ENCODE data around the gene BCAS4. TPM values are rescaled to one million over a fixed set of nuclear protein-coding genes. Genes with fewer than 3 reads are reported as not detected.
A peak's percentile ranks its signal among the peaks of the same experiment; 100 is the strongest.

Gene BCAS4
- total RNA-seq, 1 experiment from 2014 or later: 17.6 TPM

DNA sequence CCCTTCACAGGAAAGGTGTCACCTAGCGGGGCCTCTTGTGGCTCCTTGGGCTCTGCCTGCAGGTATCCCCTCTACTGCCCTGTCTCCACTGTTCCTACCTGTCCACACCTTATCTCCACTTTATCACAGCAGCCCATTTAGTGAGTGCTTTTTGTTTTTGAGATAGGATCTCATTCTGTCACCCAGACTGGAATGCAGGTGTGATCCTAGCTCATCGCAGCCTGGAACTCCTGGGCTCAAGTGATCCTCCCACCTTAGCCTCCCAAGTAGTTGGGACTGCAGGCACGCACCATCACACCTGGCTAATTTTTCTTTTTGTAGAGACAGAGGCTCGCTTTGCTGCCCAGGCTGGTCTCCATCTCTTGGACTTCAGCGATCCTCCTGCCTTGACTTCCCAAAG, 48.0 kb downstream of the BCAS4 start:
- no peaks in the 10 kb centered on the region for H3K27me3 ChIP-seq (ENCODE audit: control insufficient read depth, insufficient read depth, low read length)
- H3K4me3 ChIP-seq (ENCODE audit: insufficient read depth, low read depth, low read length): no peak overlapping the region
- peak; percentile 16 for DNase-seq
- peaks cover 2% of the 10 kb centered on the region for H3K36me3 ChIP-seq (replicated peaks; ENCODE audit: control insufficient read depth, insufficient read depth, low read length)

DNA sequence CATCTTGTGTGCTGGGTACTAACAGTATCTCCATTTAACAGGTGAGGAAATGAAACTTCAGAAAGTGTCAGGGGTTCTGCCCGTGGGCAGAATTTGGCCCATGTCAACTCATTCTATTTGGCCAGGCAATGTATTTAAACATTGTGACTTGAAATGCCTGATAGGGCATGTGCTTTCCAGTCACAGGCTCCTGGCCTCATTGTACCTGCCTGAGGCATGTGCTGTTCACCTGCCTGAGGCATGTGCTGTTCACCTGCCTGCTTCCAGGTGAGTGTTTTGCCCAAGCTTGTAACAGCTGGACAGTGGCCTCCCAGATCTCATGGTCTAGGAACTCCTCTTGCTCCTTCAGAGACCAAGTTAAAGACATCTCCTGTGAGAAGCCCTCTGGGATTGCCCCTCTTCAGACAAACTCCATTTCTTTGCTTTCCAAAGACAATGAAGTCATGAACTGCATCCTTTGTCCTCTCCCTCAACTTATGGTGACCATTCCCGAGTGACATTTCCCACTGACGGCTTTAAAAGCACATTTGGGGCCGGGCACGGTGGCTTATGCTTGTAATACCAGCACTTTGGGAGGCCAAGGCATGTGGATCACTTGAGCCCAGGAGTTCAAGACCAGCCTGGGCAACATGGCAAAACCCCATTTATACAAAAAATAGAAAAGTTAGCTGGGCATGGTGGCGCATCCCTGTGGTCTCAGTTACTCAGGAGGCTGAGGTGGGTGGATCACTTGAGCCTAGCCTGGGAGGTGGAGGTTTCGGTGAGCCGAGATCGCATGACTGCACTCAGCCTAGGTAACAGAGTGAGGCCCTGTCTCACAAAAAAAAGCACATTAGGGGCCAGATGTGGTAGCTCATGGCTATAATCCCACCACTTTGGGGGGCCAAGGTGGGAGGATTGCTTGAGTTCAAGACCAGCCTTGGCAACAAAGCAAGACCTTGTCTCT, 48.7 kb downstream of the BCAS4 start:
- H3K27me3 ChIP-seq (ENCODE audit: control insufficient read depth, insufficient read depth, low read length): no peaks in the 10 kb centered on the region
- no peak for DNase-seq
- peaks cover 2% of the 10 kb centered on the region for H3K36me3 ChIP-seq (replicated peaks; ENCODE audit: control insufficient read depth, insufficient read depth, low read length)
- no peak overlapping the region for H3K4me3 ChIP-seq (ENCODE audit: insufficient read depth, low read depth, low read length)

DNA sequence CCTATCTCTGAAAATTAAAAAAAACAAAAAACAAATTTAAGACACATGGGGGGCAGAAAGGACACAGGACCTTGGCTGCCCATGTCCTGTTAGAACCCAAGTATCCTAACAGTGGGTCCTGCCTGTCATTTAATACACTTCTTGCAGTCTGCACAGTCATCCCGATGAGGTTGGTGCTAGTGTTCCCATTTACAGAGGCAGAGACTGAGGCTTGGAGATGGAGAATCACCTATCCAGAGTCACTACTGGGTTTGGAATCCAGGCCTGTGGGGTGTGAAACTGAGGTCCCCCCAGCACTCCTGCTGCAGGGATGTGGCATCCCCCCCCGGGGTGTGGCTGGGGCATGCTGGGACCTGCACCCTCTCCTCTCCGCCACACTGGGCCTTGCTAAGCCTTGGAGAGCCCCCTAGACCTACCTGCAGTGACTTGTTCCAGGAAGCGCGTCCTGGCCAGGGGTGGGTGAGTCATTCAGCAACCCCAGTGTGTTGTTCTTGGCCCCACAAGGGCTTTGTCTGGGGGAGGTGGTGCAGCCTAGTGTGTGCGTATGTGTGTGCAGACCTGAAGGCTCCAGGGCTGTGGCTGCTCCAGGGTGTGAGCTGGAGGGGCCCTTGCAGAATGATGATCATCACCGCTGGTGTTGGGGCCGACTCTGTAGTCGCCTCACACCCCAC, 49.7 kb downstream of the BCAS4 start:
- no peak for DNase-seq
- peaks cover 2% of the 10 kb centered on the region for H3K36me3 ChIP-seq (replicated peaks; ENCODE audit: control insufficient read depth, insufficient read depth, low read length)
- no peaks in the 10 kb centered on the region for H3K27me3 ChIP-seq (ENCODE audit: control insufficient read depth, insufficient read depth, low read length)
- no peak overlapping the region for H3K4me3 ChIP-seq (ENCODE audit: insufficient read depth, low read depth, low read length)

DNA sequence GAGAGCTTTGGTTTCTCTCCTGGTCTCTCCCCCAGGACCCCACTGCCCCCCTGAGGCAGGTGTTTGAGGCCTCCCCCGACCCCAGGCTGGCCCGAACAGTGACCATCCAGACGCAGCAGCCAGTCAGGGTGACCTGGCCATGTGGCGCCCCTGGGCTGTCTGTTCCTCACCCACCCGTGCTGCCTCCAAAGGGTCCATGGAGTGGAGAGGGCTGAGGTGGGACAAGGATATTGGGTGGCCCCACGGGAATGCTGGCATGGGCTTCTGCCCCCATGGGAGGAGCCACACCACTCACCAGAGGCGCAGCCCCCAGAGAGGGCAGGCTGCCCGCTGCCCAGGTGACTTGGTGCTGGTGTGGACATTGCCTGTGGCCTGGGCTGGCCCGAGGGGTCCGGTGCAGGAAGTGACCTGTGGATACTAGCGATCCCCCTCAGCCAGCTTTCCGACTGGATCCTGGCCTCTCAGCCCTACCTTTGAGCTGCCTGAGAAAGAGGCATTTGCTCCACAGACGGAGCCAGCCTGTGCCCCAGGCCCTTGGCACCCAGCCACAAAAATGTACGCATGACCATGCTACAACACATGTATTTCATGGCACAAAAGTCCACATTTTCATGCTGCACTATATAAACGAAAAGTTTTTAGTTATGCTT, 50.8 kb downstream of the BCAS4 start:
- H3K36me3 ChIP-seq (replicated peaks; ENCODE audit: control insufficient read depth, insufficient read depth, low read length): peaks cover 2% of the 10 kb centered on the region
- no peak overlapping the region for H3K4me3 ChIP-seq (ENCODE audit: insufficient read depth, low read depth, low read length)
- H3K27me3 ChIP-seq (ENCODE audit: control insufficient read depth, insufficient read depth, low read length): no peaks in the 10 kb centered on the region
- no peak for DNase-seq

DNA sequence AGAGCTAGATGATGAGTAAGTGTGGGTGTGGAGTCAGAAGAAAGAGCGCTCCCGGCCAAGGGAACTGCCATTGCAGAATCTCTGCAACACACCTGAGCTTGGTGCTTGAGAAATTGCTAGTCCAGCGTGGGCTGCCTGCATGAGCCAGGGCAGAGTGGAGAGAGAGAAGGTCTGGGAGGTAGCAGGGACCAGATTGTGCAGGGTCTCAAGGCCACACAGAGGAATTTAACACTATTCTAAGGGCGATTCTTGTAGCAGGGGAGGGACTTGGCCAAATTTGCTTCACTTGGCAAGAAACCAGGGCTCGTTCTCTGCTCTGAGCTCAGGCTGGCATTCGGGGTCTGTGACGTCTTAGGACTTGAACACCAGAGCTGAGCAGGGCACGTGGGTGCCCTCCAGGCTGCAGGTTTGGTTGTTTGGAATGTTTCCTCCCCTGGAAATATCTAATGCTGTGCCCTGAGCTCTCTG, 53.5 kb downstream of the BCAS4 start:
- Histone ChIP-seq H3K27me3 (ENCODE audit: control insufficient read depth, insufficient read depth, low read length) (no peaks in the 10 kb centered on the region), H3K4me3 (ENCODE audit: insufficient read depth, low read depth, low read length) (no peak overlapping the region), H3K36me3 (replicated peaks; ENCODE audit: control insufficient read depth, insufficient read depth, low read length) (peaks cover 2% of the 10 kb centered on the region)
- no peak for DNase-seq

DNA sequence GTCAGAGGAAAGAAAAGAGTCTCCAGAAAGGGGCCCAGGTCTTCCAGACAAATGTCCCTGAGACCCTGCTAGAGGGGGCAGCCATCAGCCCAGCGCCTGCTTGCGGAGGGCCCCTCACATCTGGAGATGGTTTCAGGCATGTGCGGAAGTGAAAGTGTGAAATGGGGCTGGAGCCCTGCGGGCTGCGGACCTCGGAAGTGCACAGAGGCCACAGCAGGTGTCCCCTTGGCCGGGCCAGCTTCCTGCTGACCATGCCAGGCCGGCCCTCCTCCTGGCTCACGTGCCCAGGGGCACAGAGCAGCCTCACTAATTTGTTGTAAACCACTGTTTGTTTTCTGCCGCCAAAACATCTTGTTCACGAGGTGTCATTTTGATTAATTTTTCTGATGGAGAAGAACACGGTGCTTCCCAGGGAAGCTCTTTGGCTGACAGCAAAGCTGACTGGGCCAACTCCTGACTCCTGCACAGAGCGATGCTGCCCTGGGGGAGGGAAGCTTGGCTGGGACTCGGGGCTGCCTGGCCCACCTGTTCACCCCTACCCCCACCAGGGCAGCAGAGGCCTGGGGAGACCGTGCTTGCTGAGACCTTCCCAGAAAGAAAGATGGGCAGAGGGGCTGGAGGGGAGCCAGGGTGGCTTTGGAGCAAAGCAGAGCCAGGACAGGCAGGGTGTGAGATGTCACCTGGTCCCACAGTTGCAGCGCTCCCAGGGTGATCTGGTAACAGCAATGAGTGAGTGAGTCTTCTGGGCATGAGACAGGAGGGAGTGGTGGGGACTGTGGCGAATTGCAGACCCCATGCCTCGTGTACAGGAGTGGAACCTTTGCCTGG, 54.2 kb downstream of the BCAS4 start:
- Histone ChIP-seq H3K36me3 (replicated peaks; ENCODE audit: control insufficient read depth, insufficient read depth, low read length) (no peaks in the 10 kb centered on the region), H3K27me3 (ENCODE audit: control insufficient read depth, insufficient read depth, low read length) (no peaks in the 10 kb centered on the region), H3K4me3 (ENCODE audit: insufficient read depth, low read depth, low read length) (no peak overlapping the region)
- peak; percentile 64 for DNase-seq

DNA sequence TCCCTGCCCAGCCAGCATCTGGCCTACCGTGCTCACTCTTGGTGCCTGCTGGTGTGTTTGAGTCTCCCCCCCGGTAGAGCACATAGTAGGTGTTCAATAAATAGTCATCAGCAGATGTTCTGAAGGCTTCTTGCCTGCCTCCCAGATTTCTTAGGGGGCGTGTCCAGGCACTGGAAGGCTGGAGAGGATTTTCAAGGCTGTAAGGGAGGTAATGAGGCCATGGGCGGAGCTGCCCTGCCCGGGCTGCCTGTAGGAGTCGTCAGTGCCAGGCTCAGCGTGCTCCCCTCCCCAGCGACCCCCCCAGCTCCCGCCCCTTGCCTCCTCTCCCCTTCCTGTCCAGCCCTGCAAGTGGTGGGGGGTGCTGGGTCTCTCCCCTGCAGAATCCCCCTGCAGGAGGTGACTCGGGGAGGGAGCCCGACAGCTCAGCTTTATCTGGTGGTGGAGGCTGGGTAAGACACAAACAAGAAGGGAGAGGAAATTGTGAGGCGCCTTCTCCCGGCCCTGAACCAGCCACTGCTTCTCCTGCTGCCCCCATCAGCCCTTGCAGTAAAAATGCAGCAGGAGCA, 55.9 kb downstream of the BCAS4 start:
- peak; percentile 93 for DNase-seq

DNA sequence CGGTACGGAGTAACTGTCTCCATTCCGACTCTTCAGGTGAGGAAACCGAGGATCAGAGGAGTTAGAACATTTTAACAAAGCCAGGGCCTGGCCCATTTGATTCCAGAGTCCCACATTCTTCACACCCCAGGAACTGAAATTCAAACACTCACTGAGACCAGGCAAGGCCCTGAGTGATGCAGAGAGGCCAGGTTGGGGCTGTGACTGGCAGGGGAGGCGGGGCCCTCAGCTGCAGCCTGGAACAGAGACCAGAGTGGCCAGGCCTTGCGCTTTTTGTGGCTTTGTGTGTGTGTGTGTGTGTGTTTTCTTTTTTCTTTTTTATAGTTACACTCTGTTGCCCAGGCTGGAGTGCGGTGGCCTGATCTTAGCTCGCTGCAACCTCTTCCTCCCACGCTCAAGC, 57.2 kb downstream of the BCAS4 start:
- no peaks in the 10 kb centered on the region for H3K36me3 ChIP-seq (replicated peaks; ENCODE audit: control insufficient read depth, insufficient read depth, low read length)
- peak; percentile 82 for DNase-seq
- no peak overlapping the region for H3K4me3 ChIP-seq (ENCODE audit: insufficient read depth, low read depth, low read length)
- H3K27me3 ChIP-seq (ENCODE audit: control insufficient read depth, insufficient read depth, low read length): no peaks in the 10 kb centered on the region

More for the DNA sequence above, 55.9 kb downstream of the BCAS4 start:
- Histone ChIP-seq H3K4me3 (ENCODE audit: insufficient read depth, low read depth, low read length) (no peak overlapping the region), H3K36me3 (replicated peaks; ENCODE audit: control insufficient read depth, insufficient read depth, low read length) (no peaks in the 10 kb centered on the region), H3K27me3 (ENCODE audit: control insufficient read depth, insufficient read depth, low read length) (no peaks in the 10 kb centered on the region)

DNA sequence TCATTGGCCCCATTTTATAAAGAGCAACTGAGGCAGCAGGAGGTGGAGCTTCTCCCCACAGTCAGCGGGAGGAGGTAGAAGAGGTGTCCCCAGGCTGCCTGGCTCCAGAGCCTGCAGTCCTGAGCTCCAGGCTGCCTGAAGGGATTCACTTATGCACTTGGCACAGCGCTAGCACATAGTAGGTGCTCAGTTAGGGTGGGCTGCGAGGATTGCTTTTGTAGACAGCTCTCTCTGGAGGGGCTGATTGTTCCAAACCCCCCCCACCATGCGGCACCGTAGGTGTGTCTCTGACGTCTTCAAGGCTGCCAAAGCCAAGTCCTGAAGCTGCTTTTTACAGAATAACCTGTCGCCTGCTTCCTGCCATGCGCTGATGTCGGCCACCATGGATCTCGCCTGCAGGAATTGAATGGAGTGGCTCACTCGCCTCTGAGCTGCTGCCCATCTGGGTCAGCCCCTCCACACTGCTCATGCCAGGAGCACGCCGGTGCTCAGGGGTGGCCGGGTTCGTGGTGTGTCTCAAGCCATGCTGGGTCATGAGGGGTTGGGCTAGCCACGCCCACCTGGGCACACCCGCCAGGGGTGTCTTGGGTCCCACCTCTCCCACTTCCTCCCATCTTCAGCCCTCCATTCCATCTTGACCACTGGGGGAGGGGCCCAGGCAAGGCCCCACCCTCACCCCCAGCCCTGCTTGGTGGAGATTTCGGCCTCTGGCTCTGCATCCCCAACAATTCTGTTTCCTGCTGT, 59.8 kb downstream of the BCAS4 start:
- no peak overlapping the region for H3K4me3 ChIP-seq (ENCODE audit: insufficient read depth, low read depth, low read length)
- DNase-seq: no peak
- no peaks in the 10 kb centered on the region for H3K27me3 ChIP-seq (ENCODE audit: control insufficient read depth, insufficient read depth, low read length)
- H3K36me3 ChIP-seq (replicated peaks; ENCODE audit: control insufficient read depth, insufficient read depth, low read length): no peaks in the 10 kb centered on the region

DNA sequence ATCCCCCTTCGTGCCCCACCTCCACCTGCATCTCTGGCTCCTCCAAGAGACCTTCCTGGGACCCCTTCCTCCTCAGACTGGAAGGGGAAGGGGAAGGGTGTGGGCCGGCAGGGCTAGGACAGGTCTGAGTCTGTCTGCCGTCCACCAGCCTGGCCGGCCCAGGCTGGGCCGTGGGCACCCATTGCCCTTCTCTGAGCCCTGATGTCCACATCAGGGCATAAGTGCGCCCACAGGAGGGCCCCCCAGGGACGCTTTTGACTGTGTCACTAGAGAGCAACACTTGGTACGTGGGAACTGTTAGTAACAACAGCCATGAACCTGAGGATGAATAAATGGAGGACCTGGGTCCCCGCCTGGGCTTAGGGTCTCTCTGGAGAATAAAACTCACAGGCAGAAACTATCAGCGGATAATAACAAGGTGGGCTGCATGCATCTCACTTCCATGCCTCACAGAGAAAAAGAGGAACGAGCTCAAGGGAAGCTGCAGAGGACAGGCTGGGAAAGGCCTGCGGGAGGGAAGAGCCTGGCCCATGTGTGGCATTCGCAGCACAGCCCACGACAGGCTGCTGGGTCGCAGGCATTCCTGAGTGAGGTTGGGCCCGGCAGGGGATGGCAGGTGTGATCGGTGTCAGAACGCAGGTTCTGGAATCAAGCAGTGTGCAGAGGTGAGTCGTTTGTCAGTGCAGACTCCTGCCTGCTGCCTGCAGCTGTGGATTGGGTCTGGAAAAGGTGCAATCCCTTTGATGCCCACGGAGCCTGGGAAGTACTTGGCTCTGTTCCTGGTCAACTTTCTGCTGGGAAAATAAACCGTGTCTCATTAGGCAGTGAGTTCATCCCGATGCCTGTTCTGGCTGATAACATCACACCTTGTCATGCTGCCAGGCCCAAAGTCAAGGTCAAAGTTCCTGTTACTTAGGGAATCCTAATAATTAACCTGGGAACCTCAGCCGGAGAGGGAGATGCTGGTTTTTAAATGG, 60.9 kb downstream of the BCAS4 start:
- Histone ChIP-seq H3K36me3 (replicated peaks; ENCODE audit: control insufficient read depth, insufficient read depth, low read length) (no peaks in the 10 kb centered on the region), H3K27me3 (ENCODE audit: control insufficient read depth, insufficient read depth, low read length) (no peaks in the 10 kb centered on the region), H3K4me3 (ENCODE audit: insufficient read depth, low read depth, low read length) (no peak overlapping the region)
- peak; percentile 77 for DNase-seq

DNA sequence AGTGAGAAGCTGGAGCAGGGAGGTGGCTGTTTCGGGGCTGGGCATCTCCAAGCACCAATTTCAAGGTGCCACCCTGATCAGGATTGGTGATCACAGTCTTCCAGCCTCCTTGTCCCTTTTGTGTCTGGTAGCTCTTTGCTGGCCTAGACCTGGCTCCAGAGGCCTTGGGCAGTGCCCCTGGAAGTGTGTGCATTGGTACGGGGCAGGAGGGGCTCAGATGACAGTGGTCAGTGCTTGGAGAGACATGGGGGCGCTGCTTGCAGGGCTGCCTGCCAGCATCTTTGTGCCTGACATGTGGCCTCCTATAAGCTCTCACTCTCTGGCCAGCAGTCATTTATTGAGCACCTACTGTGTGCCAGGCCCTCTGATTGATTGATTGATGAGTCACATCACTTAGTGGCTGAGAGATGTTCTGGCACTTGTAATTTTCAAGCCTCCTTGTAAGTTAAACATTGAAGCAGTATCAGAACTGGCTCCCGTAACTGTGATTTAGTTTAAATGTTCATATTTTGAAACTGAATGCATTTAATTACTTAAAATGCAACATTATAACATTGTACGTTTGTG, 61.7 kb downstream of the BCAS4 start:
- DNase-seq: no peak
- no peaks in the 10 kb centered on the region for H3K36me3 ChIP-seq (replicated peaks; ENCODE audit: control insufficient read depth, insufficient read depth, low read length)
- no peaks in the 10 kb centered on the region for H3K27me3 ChIP-seq (ENCODE audit: control insufficient read depth, insufficient read depth, low read length)
- no peak overlapping the region for H3K4me3 ChIP-seq (ENCODE audit: insufficient read depth, low read depth, low read length)

DNA sequence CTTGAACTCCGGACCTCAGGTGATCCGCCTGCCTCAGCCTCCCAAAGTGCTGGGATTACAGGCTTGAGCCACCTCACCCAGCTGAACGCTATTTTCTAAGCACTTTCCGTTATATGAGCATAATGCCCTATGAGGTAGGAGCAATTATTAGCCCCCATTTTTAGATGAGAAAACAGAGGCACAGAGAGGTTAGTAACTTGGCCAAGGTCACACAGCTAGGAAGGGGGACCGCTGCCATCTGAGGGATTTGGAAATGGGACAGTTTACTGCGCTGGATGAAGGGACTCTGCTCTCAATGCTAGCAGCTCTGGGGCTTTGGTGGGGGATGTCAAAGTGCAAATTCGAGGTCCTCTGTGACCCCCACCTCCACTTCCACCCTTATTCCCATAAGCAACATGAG, 62.5 kb downstream of the BCAS4 start:
- Histone ChIP-seq H3K36me3 (replicated peaks; ENCODE audit: control insufficient read depth, insufficient read depth, low read length) (no peaks in the 10 kb centered on the region), H3K4me3 (ENCODE audit: insufficient read depth, low read depth, low read length) (no peak overlapping the region), H3K27me3 (ENCODE audit: control insufficient read depth, insufficient read depth, low read length) (no peaks in the 10 kb centered on the region)
- no peak for DNase-seq
